Glutamatergic neuron (in vitro differentiated cells): ENCODE results near the gene VWA7. TPM values are rescaled to one million over a fixed set of nuclear protein-coding genes. Genes with fewer than 3 reads are reported as not detected.

ENCODE experiments used
- DNase-seq: peaks from one replicate; pipeline ENCODE4 v3.0.0; 2022
- H3K27ac Mint-ChIP-seq: one replicate; pipeline ENCODE4 v1.8.0; 2020; ENCODE audit warnings: mild to moderate bottlenecking, mixed read lengths, inconsistent platforms; ENCODE audit not compliant: unreplicated experiment
- H3K27me3 Mint-ChIP-seq: one replicate; pipeline ENCODE4 v1.8.0; 2020; ENCODE audit warnings: mild to moderate bottlenecking, moderate library complexity, mixed read lengths, inconsistent platforms; ENCODE audit not compliant: unreplicated experiment
- H3K36me3 Mint-ChIP-seq: one replicate; pipeline ENCODE4 v1.8.0; 2020; ENCODE audit warnings: mild to moderate bottlenecking, mixed read lengths, inconsistent platforms; ENCODE audit not compliant: unreplicated experiment
- H3K4me1 Mint-ChIP-seq: one replicate; pipeline ENCODE4 v1.8.0; 2020; ENCODE audit warnings: mild to moderate bottlenecking, low read depth, mixed read lengths, inconsistent platforms; ENCODE audit not compliant: unreplicated experiment
- H3K4me3 Mint-ChIP-seq: one replicate; pipeline ENCODE4 v1.8.0; 2020; ENCODE audit warnings: mild to moderate bottlenecking, mixed read lengths, inconsistent platforms; ENCODE audit not compliant: unreplicated experiment
- H3K9me3 Mint-ChIP-seq: one replicate; pipeline ENCODE4 v1.8.0; 2020; ENCODE audit warnings: mild to moderate bottlenecking, moderate library complexity, mixed read lengths, inconsistent platforms; ENCODE audit not compliant: unreplicated experiment
- CTCF ChIP-seq: fragments of 200-600 bp; sonication (generic); IDR thresholded peaks from one replicate; pipeline ENCODE4 v1.5.0; 2021; ENCODE audit not compliant: partially characterized antibody, unreplicated experiment
- total RNA-seq: library from RNA; stranded (reverse); fragmentation: NEBNext Ultra II Directional; extraction: Animal tissue kit (Norgen Biotek cat#: 25700); gene quantifications from one replicate; pipeline ENCODE4 v1.2.1, GENCODE V29; 2021; ENCODE audit not compliant: unreplicated experiment

The VWA7 gene
- total RNA-seq, 1 donor from 2014 or later = 3.2 TPM

GRCh38 chr6:31792090-31792374 is 14.9 kb upstream of the VWA7 start:
- Mint-ChIP-seq H3K4me1 (peaks cover 18% of the 10 kb centered on the region), H3K36me3 (peaks cover 4% of the 10 kb centered on the region), H3K4me3 (peak overlapping the region; percentile 63), H3K9me3 (peaks cover 18% of the 10 kb centered on the region), H3K27ac (peak overlapping the region; percentile 73), H3K27me3 (peaks cover 9% of the 10 kb centered on the region)
- no peak for DNase-seq
- no peak for TF ChIP-seq CTCF

DNA sequence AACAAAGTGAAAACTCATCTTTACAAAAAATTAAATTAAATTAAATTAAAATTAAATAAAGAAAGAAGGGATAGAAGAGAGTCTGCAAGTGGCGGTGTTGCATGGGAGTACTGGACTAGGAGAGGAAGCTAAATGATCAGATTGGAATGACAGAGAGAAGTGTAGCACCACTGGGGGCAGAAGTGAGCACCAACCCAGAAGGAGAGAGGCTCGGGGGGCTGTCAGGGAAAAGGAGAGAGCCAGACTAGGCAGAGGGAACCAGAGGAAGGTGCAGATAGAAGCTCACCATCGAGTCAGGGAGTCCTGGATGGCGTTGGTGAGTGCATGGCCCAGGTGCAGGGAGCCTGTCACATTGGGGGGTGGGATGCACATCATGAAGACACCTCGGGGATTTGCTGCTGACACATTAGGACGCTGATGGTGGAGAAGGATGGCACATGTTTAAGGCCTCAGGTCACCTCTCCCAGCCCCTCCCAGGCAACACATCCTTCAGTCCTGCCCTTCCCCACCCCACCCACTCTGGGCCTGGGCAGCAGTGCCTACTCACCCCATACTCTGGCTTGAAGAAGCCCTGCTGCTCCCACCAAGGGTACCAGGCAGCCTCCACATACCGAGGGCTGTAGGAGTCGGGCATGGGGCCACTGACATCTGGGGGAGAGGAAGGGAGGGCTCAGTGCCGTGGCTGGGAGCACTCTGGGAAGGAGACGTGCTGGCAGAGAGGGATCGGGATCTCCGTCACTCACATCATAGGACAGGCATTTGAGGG is 14.4 kb upstream of the VWA7 start:
- Mint-ChIP-seq H3K9me3 (peaks cover 14% of the 10 kb centered on the region), H3K27me3 (peaks cover 9% of the 10 kb centered on the region), H3K4me3 (peak overlapping the region; percentile 80), H3K36me3 (peaks cover 4% of the 10 kb centered on the region), H3K27ac (peak overlapping the region; percentile 73), H3K4me1 (peaks cover 18% of the 10 kb centered on the region)
- peak; percentile 82 for DNase-seq
- peak; percentile 59 for TF ChIP-seq CTCF

- H3K36me3 Mint-ChIP-seq = peaks cover under 1% of the 10 kb centered on the region
- peaks cover 4% of the 10 kb centered on the region for H3K9me3 Mint-ChIP-seq
- H3K4me3 Mint-ChIP-seq = no peak overlapping the region
- TF ChIP-seq CTCF = no peak
- DNase-seq = no peak
- peaks cover 2% of the 10 kb centered on the region for H3K27me3 Mint-ChIP-seq
- no peaks in the 10 kb centered on the region for H3K4me1 Mint-ChIP-seq
- H3K27ac Mint-ChIP-seq = no peak overlapping the region
These were observed 8.3 kb upstream of the VWA7 start for GRCh38 chr6:31785475-31785874.

- no peak for TF ChIP-seq CTCF
- H3K9me3 Mint-ChIP-seq = peaks cover 3% of the 10 kb centered on the region
- H3K27ac Mint-ChIP-seq = no peak overlapping the region
- H3K4me1 Mint-ChIP-seq = no peaks in the 10 kb centered on the region
- H3K4me3 Mint-ChIP-seq = no peak overlapping the region
- DNase-seq = no peak
- H3K36me3 Mint-ChIP-seq = no peaks in the 10 kb centered on the region
- peaks cover 2% of the 10 kb centered on the region for H3K27me3 Mint-ChIP-seq
These were observed 7.2 kb upstream of the VWA7 start for GRCh38 chr6:31784098-31784925.
